WTC11 (cell line): ENCODE measurements around the gene OGDHL. TPM values are rescaled to one million over a fixed set of nuclear protein-coding genes. Genes with fewer than 3 reads are reported as not detected.

Experiments used
- ATAC-seq: fragments of 200-7000 bp; cut with Tn5 transposase; 2 replicates; pipeline ENCODE4 v1.10.0; 2021; ENCODE audit warnings: mild to moderate bottlenecking, moderate library complexity
- CTCF ChIA-PET: fragments of 300-600 bp; sonication (Branson Sonifier 250); formaldehyde crosslinking; loops from one replicate; lab custom pipeline; 2021; ENCODE audit warnings: antibody characterized with exemption; lab: Charles Lee
- POLR2A ChIA-PET: fragments of 350-600 bp; sonication (Branson Sonifier 250); formaldehyde crosslinking; loops from one replicate; lab custom pipeline; 2021; ENCODE audit warnings: antibody characterized with exemption; lab: Charles Lee
- DNase-seq: peaks from one replicate; pipeline ENCODE4 v3.0.0; 2021; ENCODE audit warnings: low spot score
- H3K27ac Mint-ChIP-seq: 2 replicates; pipeline ENCODE4 v1.8.0; 2021; ENCODE audit warnings: mixed read lengths
- H3K27me3 Mint-ChIP-seq: 2 replicates; pipeline ENCODE4 v1.8.0; 2021; ENCODE audit warnings: low read depth, mild to moderate bottlenecking, moderate library complexity, mixed read lengths
- H3K36me3 Mint-ChIP-seq: 2 replicates; pipeline ENCODE4 v1.8.0; 2021; ENCODE audit warnings: mixed read lengths
- H3K4me1 Mint-ChIP-seq: 2 replicates; pipeline ENCODE4 v1.8.0; 2022; ENCODE audit warnings: mixed read lengths
- H3K4me3 Mint-ChIP-seq: 2 replicates; pipeline ENCODE4 v1.8.0; 2021; ENCODE audit warnings: mild to moderate bottlenecking, moderate library complexity, mixed read lengths
- H3K9me3 Mint-ChIP-seq: 2 replicates; pipeline ENCODE4 v1.8.0; 2021; ENCODE audit warnings: mixed read lengths
- ARID4B ChIP-seq: sonication (generic); formaldehyde crosslinking; IDR thresholded peaks from 2 replicates; pipeline ENCODE4 v1.8.0; 2023; ENCODE audit warnings: missing genetic modification reagents, mild to moderate bottlenecking, borderline replicate concordance
- CBFB ChIP-seq: sonication (generic); formaldehyde crosslinking; IDR thresholded peaks from 2 replicates; pipeline ENCODE4 v1.8.1; 2022; ENCODE audit warnings: mild to moderate bottlenecking, low read depth, missing genetic modification reagents
- CREB1 ChIP-seq: sonication (generic); formaldehyde crosslinking; IDR thresholded peaks from 2 replicates; pipeline ENCODE4 v1.8.0; 2023; ENCODE audit warnings: mild to moderate bottlenecking, missing genetic modification reagents
- E2F1 ChIP-seq: sonication (generic); formaldehyde crosslinking; IDR thresholded peaks from 2 replicates; pipeline ENCODE4 v1.8.0; 2022; ENCODE audit warnings: mild to moderate bottlenecking, missing genetic modification reagents
- ELF4 ChIP-seq: sonication (generic); formaldehyde crosslinking; IDR thresholded peaks from 2 replicates; pipeline ENCODE4 v1.8.1; 2022; ENCODE audit warnings: low read depth, mild to moderate bottlenecking, moderate library complexity, missing genetic modification reagents
- FOXJ3 ChIP-seq: sonication (generic); formaldehyde crosslinking; IDR thresholded peaks from 2 replicates; pipeline ENCODE4 v1.9.0; 2021; ENCODE audit warnings: missing genetic modification reagents, mild to moderate bottlenecking, borderline replicate concordance
- NR1H2 ChIP-seq: sonication (generic); formaldehyde crosslinking; IDR thresholded peaks from 2 replicates; pipeline ENCODE4 v1.9.0; 2021; ENCODE audit warnings: mild to moderate bottlenecking, moderate library complexity, missing genetic modification reagents
- TEAD1 ChIP-seq: sonication (generic); formaldehyde crosslinking; IDR thresholded peaks from 2 replicates; pipeline ENCODE4 v1.8.0; 2022; ENCODE audit warnings: mild to moderate bottlenecking, missing genetic modification reagents
- USF1 ChIP-seq: sonication (generic); formaldehyde crosslinking; IDR thresholded peaks from 2 replicates; pipeline ENCODE4 v1.8.0; 2022; ENCODE audit warnings: mild to moderate bottlenecking, missing genetic modification reagents
- ZBTB43 ChIP-seq: sonication (generic); formaldehyde crosslinking; IDR thresholded peaks from 2 replicates; pipeline ENCODE4 v1.8.1; 2023; ENCODE audit warnings: mild to moderate bottlenecking, missing genetic modification reagents
- ZSCAN18 ChIP-seq: fragments of 250-450 bp; sonication (Bioruptor Pico); IDR thresholded peaks from 2 replicates; pipeline ENCODE4 v2.1.2; 2022; ENCODE audit warnings: mild to moderate bottlenecking, moderate library complexity
- total RNA-seq: library from RNA; stranded (reverse); gene quantifications from 3 replicates; pipeline ENCODE4 v1.2.3, GENCODE V29; 2021
- TF ChIP-seq, protein P1 (sequence below): sonication (generic); formaldehyde crosslinking; conservative IDR thresholded peaks from 2 replicates; pipeline ENCODE4 v1.8.1; 2023; ENCODE audit warnings: mild to moderate bottlenecking, low read depth, missing genetic modification reagents, moderate library complexity
- TF ChIP-seq, protein P2 (sequence below): sonication (generic); formaldehyde crosslinking; IDR thresholded peaks from 2 replicates; pipeline ENCODE4 v1.8.1; 2023; ENCODE audit warnings: mild to moderate bottlenecking, missing genetic modification reagents, moderate library complexity

The OGDHL gene
- total RNA-seq, 1 experiment from 2014 or later = 35.1 TPM

- POLR2A ChIA-PET = no interaction called here
- no peaks in the 10 kb centered on the region for H3K27me3 Mint-ChIP-seq
- peaks cover 6% of the 10 kb centered on the region; the same call in 1 of the 2 replicates for H3K9me3 Mint-ChIP-seq
These were observed 15.4 kb downstream of the OGDHL start for GRCh38 chr10:49746626-49747302.

More at GRCh38 chr10:49746626-49747302, 15.4 kb downstream of the OGDHL start:
- DNase-seq = no peak
- H3K4me1 Mint-ChIP-seq = no peaks in the 10 kb centered on the region
- no peak for TF ChIP-seq E2F1 (CRISPR knock-in tag)
- no peak for TF ChIP-seq ZSCAN18
- no peak for TF ChIP-seq ARID4B (CRISPR knock-in tag)
- TF ChIP-seq ZBTB43 (CRISPR knock-in tag) = no peak
- TF ChIP-seq, protein P1, sequence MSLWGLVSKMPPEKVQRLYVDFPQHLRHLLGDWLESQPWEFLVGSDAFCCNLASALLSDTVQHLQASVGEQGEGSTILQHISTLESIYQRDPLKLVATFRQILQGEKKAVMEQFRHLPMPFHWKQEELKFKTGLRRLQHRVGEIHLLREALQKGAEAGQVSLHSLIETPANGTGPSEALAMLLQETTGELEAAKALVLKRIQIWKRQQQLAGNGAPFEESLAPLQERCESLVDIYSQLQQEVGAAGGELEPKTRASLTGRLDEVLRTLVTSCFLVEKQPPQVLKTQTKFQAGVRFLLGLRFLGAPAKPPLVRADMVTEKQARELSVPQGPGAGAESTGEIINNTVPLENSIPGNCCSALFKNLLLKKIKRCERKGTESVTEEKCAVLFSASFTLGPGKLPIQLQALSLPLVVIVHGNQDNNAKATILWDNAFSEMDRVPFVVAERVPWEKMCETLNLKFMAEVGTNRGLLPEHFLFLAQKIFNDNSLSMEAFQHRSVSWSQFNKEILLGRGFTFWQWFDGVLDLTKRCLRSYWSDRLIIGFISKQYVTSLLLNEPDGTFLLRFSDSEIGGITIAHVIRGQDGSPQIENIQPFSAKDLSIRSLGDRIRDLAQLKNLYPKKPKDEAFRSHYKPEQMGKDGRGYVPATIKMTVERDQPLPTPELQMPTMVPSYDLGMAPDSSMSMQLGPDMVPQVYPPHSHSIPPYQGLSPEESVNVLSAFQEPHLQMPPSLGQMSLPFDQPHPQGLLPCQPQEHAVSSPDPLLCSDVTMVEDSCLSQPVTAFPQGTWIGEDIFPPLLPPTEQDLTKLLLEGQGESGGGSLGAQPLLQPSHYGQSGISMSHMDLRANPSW (CRISPR knock-in tag) = no peak
- no peak for TF ChIP-seq TEAD1 (CRISPR knock-in tag)
- TF ChIP-seq CREB1 (CRISPR knock-in tag) = no peak
- no peak for TF ChIP-seq NR1H2 (CRISPR knock-in tag)
- no peak for TF ChIP-seq FOXJ3 (CRISPR knock-in tag)
- TF ChIP-seq, protein P2, sequence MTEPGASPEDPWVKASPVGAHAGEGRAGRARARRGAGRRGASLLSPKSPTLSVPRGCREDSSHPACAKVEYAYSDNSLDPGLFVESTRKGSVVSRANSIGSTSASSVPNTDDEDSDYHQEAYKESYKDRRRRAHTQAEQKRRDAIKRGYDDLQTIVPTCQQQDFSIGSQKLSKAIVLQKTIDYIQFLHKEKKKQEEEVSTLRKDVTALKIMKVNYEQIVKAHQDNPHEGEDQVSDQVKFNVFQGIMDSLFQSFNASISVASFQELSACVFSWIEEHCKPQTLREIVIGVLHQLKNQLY (CRISPR knock-in tag) = no peak
- no peak for TF ChIP-seq ELF4
- no peak for TF ChIP-seq CBFB (CRISPR knock-in tag)
- TF ChIP-seq USF1 = no peak
- TF ChIP-seq, all 79 proteins: peak for 0
- no peak overlapping the region for H3K27ac Mint-ChIP-seq
- CTCF ChIA-PET = no interaction called here
- H3K4me3 Mint-ChIP-seq = no peak overlapping the region
- ATAC-seq = no peak
- H3K36me3 Mint-ChIP-seq = peaks cover 48% of the 10 kb centered on the region
